GM18520 (cell line): ENCODE measurements around the gene TMA16.
"Not testable (repeated sequence)": the region's sequence is repeated elsewhere in the genome, so short reads cannot be mapped to it uniquely, and the experiment has no call there.

ENCODE experiments used
- ATAC-seq: cut with Tn5 transposase; IDR thresholded peaks from one replicate; pipeline ENCODE4 v1.9.1; 2021; ENCODE audit not compliant: unreplicated experiment

TMA16 gene

GRCh38 chr4:163494360-163495241 is at the start of gene TMA16:
TSS of gene TMA16 (plus strand) at chr4:163494690. CDS start at chr4:163494802, 112 bp downstream.
- ATAC-seq = peak; percentile 82

GRCh38 chr4:163447023-163447422 is 47.5 kb upstream of the TMA16 start:
- ATAC-seq = not testable (repeated sequence)

- ATAC-seq = no peak
These were observed 47.0 kb upstream of the TMA16 start for GRCh38 chr4:163447481-163447880.

GRCh38 chr4:163448540-163449203 is 45.8 kb upstream of the TMA16 start:
- no peak for ATAC-seq

GRCh38 chr4:163462556-163462955 is 31.9 kb upstream of the TMA16 start:
- no peak for ATAC-seq

- no peak for ATAC-seq
These were observed 27.3 kb upstream of the TMA16 start for GRCh38 chr4:163467082-163467770.

- no peak for ATAC-seq
These were observed 24.1 kb upstream of the TMA16 start for GRCh38 chr4:163470391-163470790.

- ATAC-seq = no peak
These were observed 21.4 kb upstream of the TMA16 start for GRCh38 chr4:163473130-163473529.

- no peak for ATAC-seq
These were observed 20.9 kb upstream of the TMA16 start, which contains the start of gene TKTL2 for GRCh38 chr4:163473576-163473975. TSS of gene TKTL2 (minus strand) at chr4:163473754. CDS start at chr4:163473734, 20 bp downstream.

- peak; percentile 41 for ATAC-seq
These were observed 20.5 kb upstream of the TMA16 start for GRCh38 chr4:163474027-163474426.

- ATAC-seq = no peak
These were observed 17.6 kb upstream of the TMA16 start for GRCh38 chr4:163476761-163477438.

GRCh38 chr4:163482190-163482589 is 12.3 kb upstream of the TMA16 start:
- no peak for ATAC-seq

- ATAC-seq = no peak
These were observed 9.6 kb upstream of the TMA16 start for GRCh38 chr4:163484906-163485305.

GRCh38 chr4:163485589-163485988 is 8.9 kb upstream of the TMA16 start:
- no peak for ATAC-seq

- ATAC-seq = no peak
These were observed 8.2 kb upstream of the TMA16 start for GRCh38 chr4:163486321-163486720.

- no peak for ATAC-seq
These were observed 4.6 kb upstream of the TMA16 start for GRCh38 chr4:163489929-163490328.

GRCh38 chr4:163492951-163493504 is 1.5 kb upstream of the TMA16 start:
- ATAC-seq = no peak

- ATAC-seq = no peak
These were observed 689 bp upstream of the TMA16 start for GRCh38 chr4:163493643-163494359.

- peak; percentile 29 for ATAC-seq
These were observed 1.4 kb downstream of the TMA16 start for GRCh38 chr4:163495900-163496299.

- no peak for ATAC-seq
These were observed 6.1 kb downstream of the TMA16 start for GRCh38 chr4:163500586-163500985.
